GM23248 (cell line): ENCODE results near the gene P2RX7. TPM values are rescaled to one million over a fixed set of nuclear protein-coding genes. Genes with fewer than 3 reads are reported as not detected.
A peak's percentile ranks its signal among the peaks of the same experiment; 100 is the strongest.

Experiments
- DNase-seq: peaks from one replicate; pipeline ENCODE4 v3.0.0-alpha.2; 2015
- H2AFZ ChIP-seq: fragments of 200-600 bp; sonication (generic); 2 replicates; pipeline ENCODE4 v1.6.1; 2016; ENCODE audit warnings: antibody characterized with exemption
- H3F3A ChIP-seq: fragments of 200-600 bp; sonication (generic); 2 replicates; pipeline ENCODE4 v1.6.1; 2016; ENCODE audit warnings: mild to moderate bottlenecking, antibody characterized with exemption, mixed run types; ENCODE audit not compliant: insufficient read depth
- H3K27ac ChIP-seq: fragments of 200-600 bp; sonication (generic); 2 replicates; pipeline ENCODE4 v1.5.1; 2016; ENCODE audit warnings: mild to moderate bottlenecking
- H3K27me3 ChIP-seq: fragments of 200-600 bp; sonication (generic); replicated peaks from 2 replicates; pipeline ENCODE4 v1.6.1; 2016; ENCODE audit warnings: mild to moderate bottlenecking; ENCODE audit not compliant: insufficient read depth
- H3K36me3 ChIP-seq: fragments of 200-600 bp; sonication (generic); 2 replicates; pipeline ENCODE4 v1.6.1; 2016; ENCODE audit warnings: low read depth, mild to moderate bottlenecking
- H3K4me1 ChIP-seq: fragments of 200-600 bp; sonication (generic); 2 replicates; pipeline ENCODE4 v1.6.1; 2016; ENCODE audit warnings: mild to moderate bottlenecking; ENCODE audit not compliant: insufficient read depth
- H3K4me2 ChIP-seq: fragments of 200-600 bp; sonication (generic); one replicate; pipeline ENCODE4 v1.6.1; 2016; ENCODE audit warnings: mild to moderate bottlenecking; ENCODE audit not compliant: unreplicated experiment
- H3K4me3 ChIP-seq: fragments of 200-600 bp; sonication (generic); 2 replicates; pipeline ENCODE4 v1.5.1; 2016; ENCODE audit warnings: mild to moderate bottlenecking
- H3K79me2 ChIP-seq: fragments of 200-600 bp; sonication (generic); 2 replicates; pipeline ENCODE4 v1.6.1; 2016; ENCODE audit warnings: mild to moderate bottlenecking; ENCODE audit not compliant: insufficient read depth
- H3K9ac ChIP-seq: fragments of 200-600 bp; sonication (generic); 2 replicates; pipeline ENCODE4 v1.6.1; 2016; ENCODE audit warnings: mild to moderate bottlenecking
- H3K9me2 ChIP-seq: fragments of 200-600 bp; sonication (generic); 2 replicates; pipeline ENCODE4 v1.6.1; 2016; ENCODE audit warnings: mixed run types, mild to moderate bottlenecking, moderate library complexity; ENCODE audit not compliant: insufficient read depth
- H3K9me3 ChIP-seq: fragments of 200-600 bp; sonication (generic); one replicate; pipeline ENCODE4 v1.6.1; 2017; ENCODE audit warnings: low read depth
- H4K20me1 ChIP-seq: fragments of 200-600 bp; sonication (generic); 2 replicates; pipeline ENCODE4 v1.6.0; 2016; ENCODE audit not compliant: insufficient read depth
- EZH2 ChIP-seq: fragments of 200-600 bp; sonication (generic); IDR thresholded peaks from 2 replicates; pipeline ENCODE4 v1.6.1; 2018; ENCODE audit warnings: antibody characterized with exemption, mild to moderate bottlenecking; ENCODE audit not compliant: insufficient read depth, poor library complexity, severe bottlenecking
- EZH2phosphoT487 ChIP-seq: fragments of 200-600 bp; sonication (generic); IDR thresholded peaks from 2 replicates; pipeline ENCODE4 v1.6.1; 2018; ENCODE audit warnings: antibody characterized with exemption, moderate library complexity, mild to moderate bottlenecking, low read depth; ENCODE audit not compliant: insufficient read depth
- WGBS, 2 experiments: methylation state at CpG; one replicate each; pipeline ENCODE4 v1.1.6; 2015 to 2017; ENCODE audit warnings: low lambda C conversion rate in 2 of 2, low coverage in 1 of 2; ENCODE audit errors: missing lambda C conversion rate in 2 of 2; 5-methylcytosine and 5-hydroxymethylcytosine counted together
- in situ Hi-C: fragments of 300-500 bp; cut with MboI; formaldehyde crosslinking; loops from 2 replicates; pipeline ENCODE4 v1.15.0; 2020
- polyA plus RNA-seq: library from polyadenylated mRNA; unstranded; fragments of >200 nt; fragmentation: Nextera tagmentation; extraction: Ambion mirVana; gene quantifications from 2 replicates; pipeline ENCODE4 v1.2.1, GENCODE V29; 2016
- total RNA-seq: library from RNA; depleted of rRNA; stranded (reverse); fragments of >200 nt; shearing (Covaris generic); gene quantifications from 2 replicates; pipeline ENCODE4 v1.2.3, GENCODE V29; 2014

The P2RX7 gene
- total and polyA plus RNA-seq, 2 experiments from 2014 or later = 0.53 to 0.54 TPM

DNA sequence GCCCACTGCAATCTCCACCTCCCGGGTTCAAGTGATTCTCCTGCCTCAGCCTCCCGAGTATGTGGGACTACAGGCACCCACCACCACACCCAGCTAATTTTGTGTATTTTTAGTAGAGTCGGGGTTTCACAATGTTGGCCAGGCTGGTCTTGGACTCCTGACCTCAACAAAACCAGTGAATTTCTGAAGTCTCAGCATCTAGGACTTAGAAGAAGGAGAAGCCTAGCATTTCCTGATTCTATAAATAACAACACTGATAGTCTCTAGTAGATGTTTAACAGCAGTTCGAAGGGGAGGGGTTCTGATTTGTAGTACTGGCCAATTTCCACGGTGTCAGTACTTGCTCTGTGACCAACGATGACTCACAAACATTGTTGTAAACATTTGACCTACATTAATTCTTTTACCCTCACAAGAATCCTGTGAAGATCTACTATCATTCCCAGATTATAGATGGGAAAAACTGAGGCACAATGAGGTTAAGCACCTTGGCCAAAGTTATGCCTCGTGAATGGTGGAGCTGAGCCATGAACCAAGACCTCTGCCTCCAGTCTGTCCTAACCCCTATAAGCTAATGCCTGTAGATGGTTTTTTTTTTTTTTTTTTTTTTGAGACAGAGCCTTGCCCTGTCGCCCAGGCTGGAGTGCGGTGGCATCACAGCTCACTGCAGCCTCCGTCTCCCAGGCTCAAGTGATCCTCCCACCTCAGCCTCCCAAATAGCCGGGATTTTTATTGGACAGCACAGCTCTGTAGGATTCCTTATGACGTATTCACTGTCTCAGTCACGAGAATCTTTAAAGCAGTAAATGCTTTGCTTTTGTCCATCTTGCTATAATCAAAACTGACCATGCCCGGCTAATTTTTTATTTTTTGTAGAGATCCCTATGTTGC, 82.4 kb downstream of the P2RX7 start:
- H3K4me3 ChIP-seq = no peak overlapping the region
- peak overlapping the region; percentile 63 for H3K27ac ChIP-seq
- H3K79me2 ChIP-seq = no peaks in the 10 kb centered on the region
- peak overlapping the region; percentile 50 for H3K4me2 ChIP-seq
- H3K9me2 ChIP-seq = no peaks in the 10 kb centered on the region
- H4K20me1 ChIP-seq = no peaks in the 10 kb centered on the region
- in situ Hi-C loops = no loop called here
- H3K4me1 ChIP-seq = peaks cover 8% of the 10 kb centered on the region
- H3K27me3 ChIP-seq = no peaks in the 10 kb centered on the region
- peak; percentile 97 for DNase-seq
- WGBS, 2 experiments = 36 to 44% methylated on average over 14 of the region's 14 CpGs
- H3K9ac ChIP-seq = peak overlapping the region; percentile 39
- H3K36me3 ChIP-seq = no peaks in the 10 kb centered on the region
- no peak overlapping the region for H2AFZ ChIP-seq
- no peaks in the 10 kb centered on the region for H3K9me3 ChIP-seq
- TF ChIP-seq EZH2phosphoT487 = no peak
- TF ChIP-seq EZH2 = no peak
- H3F3A ChIP-seq = peaks cover 18% of the 10 kb centered on the region

DNA sequence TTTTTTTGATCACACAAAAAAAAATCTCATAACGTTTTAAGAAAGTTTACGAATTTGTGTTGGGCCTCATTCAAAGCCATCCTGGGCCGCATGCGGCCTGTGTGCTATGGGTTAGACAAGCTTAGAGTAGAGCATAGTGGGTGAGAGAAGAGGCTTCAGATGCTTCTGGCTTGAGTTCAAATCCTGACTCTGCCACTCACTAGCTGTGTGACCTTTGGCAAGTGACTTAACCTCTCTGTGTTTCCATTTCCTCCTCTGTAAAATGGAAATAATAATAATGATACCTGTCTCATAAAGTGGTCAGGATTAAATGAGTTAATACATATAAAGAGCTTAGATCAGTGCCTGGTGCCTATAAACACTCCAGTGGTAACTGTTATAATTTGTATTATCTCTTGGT, 83.4 kb downstream of the P2RX7 start:
- Histone ChIP-seq H3K27me3 (no peaks in the 10 kb centered on the region), H4K20me1 (no peaks in the 10 kb centered on the region), H3K27ac (no peak overlapping the region), H3K4me1 (peaks cover 8% of the 10 kb centered on the region), H3K79me2 (no peaks in the 10 kb centered on the region), H3K4me3 (no peak overlapping the region), H2AFZ (no peak overlapping the region), H3K9me3 (no peaks in the 10 kb centered on the region), H3K4me2 (no peak overlapping the region), H3K9me2 (no peaks in the 10 kb centered on the region), H3F3A (peaks cover 18% of the 10 kb centered on the region), H3K9ac (no peak overlapping the region), H3K36me3 (no peaks in the 10 kb centered on the region)
- TF ChIP-seq EZH2phosphoT487 = no peak
- no peak for TF ChIP-seq EZH2
- no peak for DNase-seq
- in situ Hi-C loops = no loop called here
- 96 to 100% methylated on average over 4 of the region's 4 CpGs for WGBS, 2 experiments

DNA sequence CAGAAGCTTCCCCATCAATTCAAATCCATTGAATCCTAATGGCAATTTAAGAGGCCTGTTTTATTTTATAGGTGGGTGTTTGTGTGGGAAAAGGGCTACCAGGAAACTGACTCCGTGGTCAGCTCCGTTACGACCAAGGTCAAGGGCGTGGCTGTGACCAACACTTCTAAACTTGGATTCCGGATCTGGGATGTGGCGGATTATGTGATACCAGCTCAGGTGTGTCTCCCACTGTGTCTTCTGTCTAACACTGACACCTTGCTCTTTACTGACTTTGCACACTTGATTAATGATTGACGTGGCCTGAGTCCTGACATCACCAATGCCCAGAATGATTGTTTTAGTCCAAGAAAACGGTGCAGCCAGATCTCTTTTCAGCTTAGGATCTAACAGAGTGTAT, 84.4 kb downstream of the P2RX7 start:
- Histone ChIP-seq H3K36me3 (no peaks in the 10 kb centered on the region), H3K9ac (no peak overlapping the region), H3K9me3 (no peaks in the 10 kb centered on the region), H3K4me1 (peaks cover 8% of the 10 kb centered on the region), H3K4me2 (no peak overlapping the region), H3K4me3 (no peak overlapping the region), H3F3A (peaks cover 18% of the 10 kb centered on the region), H2AFZ (no peak overlapping the region), H3K27ac (no peak overlapping the region), H3K27me3 (no peaks in the 10 kb centered on the region), H3K9me2 (no peaks in the 10 kb centered on the region), H3K79me2 (no peaks in the 10 kb centered on the region), H4K20me1 (no peaks in the 10 kb centered on the region)
- no peak for TF ChIP-seq EZH2phosphoT487
- TF ChIP-seq EZH2 = no peak
- 90 to 94% methylated on average over 8 of the region's 8 CpGs for WGBS, 2 experiments
- DNase-seq = no peak
- in situ Hi-C loops = no loop called here

DNA sequence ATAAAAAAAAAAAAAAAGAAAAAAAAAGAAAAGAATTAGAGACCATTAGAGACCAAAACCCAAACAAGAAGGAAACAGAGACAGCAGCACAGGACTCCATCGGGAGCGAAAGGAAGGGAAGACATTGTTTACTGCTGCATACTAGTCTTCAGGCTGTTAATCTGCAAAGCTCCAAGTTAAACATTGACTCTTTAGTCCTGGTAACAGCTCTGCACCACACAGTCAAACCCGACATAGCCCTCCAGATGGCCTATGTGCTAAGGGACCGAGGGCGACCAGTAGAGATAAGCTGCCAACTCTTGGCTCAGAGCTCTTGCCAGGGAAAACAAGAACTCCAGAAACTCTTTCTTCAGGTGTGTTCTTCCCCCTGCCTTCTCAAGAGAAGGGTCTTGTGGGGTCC, 85.1 kb downstream of the P2RX7 start:
- TF ChIP-seq EZH2 = no peak
- no peak for TF ChIP-seq EZH2phosphoT487
- 97% methylated on average over 5 of the region's 5 CpGs for WGBS, 2 experiments
- H3K9me2 ChIP-seq = no peaks in the 10 kb centered on the region

More for the DNA sequence above, 85.1 kb downstream of the P2RX7 start:
- H2AFZ ChIP-seq = no peak overlapping the region
- H3K27me3 ChIP-seq = no peaks in the 10 kb centered on the region
- DNase-seq = no peak
- no peak overlapping the region for H3K4me3 ChIP-seq
- no peaks in the 10 kb centered on the region for H3K79me2 ChIP-seq
- in situ Hi-C loops = no loop called here
- no peaks in the 10 kb centered on the region for H3K9me3 ChIP-seq
- H3K36me3 ChIP-seq = no peaks in the 10 kb centered on the region
- peaks cover 18% of the 10 kb centered on the region for H3F3A ChIP-seq
- H3K4me1 ChIP-seq = peaks cover 8% of the 10 kb centered on the region
- no peak overlapping the region for H3K9ac ChIP-seq
- no peak overlapping the region for H3K27ac ChIP-seq
- H4K20me1 ChIP-seq = no peaks in the 10 kb centered on the region
- no peak overlapping the region for H3K4me2 ChIP-seq
